ENCODE results near the gene ELOVL2. TPM values are rescaled to one million over a fixed set of nuclear protein-coding genes. Genes with fewer than 3 reads are reported as not detected.

ELOVL2 gene
- polyA plus RNA-seq, 1 experiment: 2.9 TPM

DNA sequence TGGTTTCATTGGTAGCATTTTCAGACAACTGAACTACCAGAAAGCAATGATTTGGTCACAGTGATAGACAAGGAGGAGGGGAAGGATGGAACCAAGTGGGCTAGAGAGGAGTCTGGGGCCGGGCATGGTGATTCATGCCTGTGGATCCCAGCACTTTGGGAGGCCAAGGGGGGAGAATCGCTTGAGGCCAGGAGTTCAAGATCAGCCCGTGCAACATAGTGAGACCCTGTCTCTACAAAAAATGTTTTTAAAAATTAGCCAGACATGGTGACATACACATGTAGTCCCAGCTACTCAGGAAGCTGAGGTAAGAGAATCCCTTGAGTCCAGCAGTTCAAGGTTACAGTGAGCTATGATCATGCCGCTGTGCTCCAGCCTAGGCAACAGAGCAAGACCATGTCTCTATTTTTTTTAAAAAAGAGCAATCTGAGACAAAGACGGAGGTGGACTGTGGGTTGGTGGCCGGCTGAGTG lies 86.7 kb downstream of the ELOVL2 start:
- CTCF ChIA-PET: interaction anchor here (0.9 to 1.6 kb wide), 4 partner anchors 112 to 619 kb away, joined by 3 to 7 read pairs (median 3); no protein-coding TSS in a partner anchor
- POLR2A ChIA-PET: no interaction called here

DNA sequence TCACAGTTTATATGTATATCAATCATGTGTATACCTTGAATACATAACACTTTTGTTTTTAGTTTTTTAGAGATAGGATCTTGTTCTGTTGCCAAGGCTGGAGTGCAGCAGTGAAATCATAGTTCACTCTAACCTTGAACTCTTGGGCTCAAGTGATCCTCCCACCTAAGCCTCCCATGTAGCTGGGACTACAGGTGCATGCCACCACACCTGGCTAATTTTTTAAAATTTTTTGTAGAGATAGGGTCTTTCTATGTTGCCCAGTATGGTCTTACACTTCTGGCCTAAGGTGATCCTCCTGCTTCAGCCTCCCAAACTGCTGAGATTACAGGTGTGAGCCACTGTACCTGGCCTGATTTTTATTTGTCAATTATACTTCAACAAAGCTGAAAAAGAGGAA lies 87.3 kb downstream of the ELOVL2 start:
- no peak for DNase-seq (ENCODE audit: low read depth, low spot score)
- no peaks in the 10 kb centered on the region for H3K27me3 ChIP-seq (ENCODE audit: control insufficient read depth, insufficient read depth, low read length)
- CTCF ChIA-PET: interaction anchor here (0.9 to 1.6 kb wide), 3 partner anchors 112 to 619 kb away, joined by 3 to 7 read pairs (median 3); no protein-coding TSS in a partner anchor
- no peak overlapping the region for H3K27ac ChIP-seq (ENCODE audit: low read depth, low read length)
- POLR2A ChIA-PET: no interaction called here
- H3K4me3 ChIP-seq (ENCODE audit: low read depth, low read length): no peak overlapping the region
- TF ChIP-seq, protein P1, sequence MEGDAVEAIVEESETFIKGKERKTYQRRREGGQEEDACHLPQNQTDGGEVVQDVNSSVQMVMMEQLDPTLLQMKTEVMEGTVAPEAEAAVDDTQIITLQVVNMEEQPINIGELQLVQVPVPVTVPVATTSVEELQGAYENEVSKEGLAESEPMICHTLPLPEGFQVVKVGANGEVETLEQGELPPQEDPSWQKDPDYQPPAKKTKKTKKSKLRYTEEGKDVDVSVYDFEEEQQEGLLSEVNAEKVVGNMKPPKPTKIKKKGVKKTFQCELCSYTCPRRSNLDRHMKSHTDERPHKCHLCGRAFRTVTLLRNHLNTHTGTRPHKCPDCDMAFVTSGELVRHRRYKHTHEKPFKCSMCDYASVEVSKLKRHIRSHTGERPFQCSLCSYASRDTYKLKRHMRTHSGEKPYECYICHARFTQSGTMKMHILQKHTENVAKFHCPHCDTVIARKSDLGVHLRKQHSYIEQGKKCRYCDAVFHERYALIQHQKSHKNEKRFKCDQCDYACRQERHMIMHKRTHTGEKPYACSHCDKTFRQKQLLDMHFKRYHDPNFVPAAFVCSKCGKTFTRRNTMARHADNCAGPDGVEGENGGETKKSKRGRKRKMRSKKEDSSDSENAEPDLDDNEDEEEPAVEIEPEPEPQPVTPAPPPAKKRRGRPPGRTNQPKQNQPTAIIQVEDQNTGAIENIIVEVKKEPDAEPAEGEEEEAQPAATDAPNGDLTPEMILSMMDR (IDR thresholded peaks at IDR 0.05; ENCODE audit: low read depth, low read length): no peak
- H3K9me3 ChIP-seq (ENCODE audit: control insufficient read depth, insufficient read depth, low read length): no peaks in the 10 kb centered on the region

More for the DNA sequence above, 86.7 kb downstream of the ELOVL2 start:
- Histone ChIP-seq H3K27ac (ENCODE audit: low read depth, low read length) (no peak overlapping the region), H3K27me3 (ENCODE audit: control insufficient read depth, insufficient read depth, low read length) (no peaks in the 10 kb centered on the region), H3K4me3 (ENCODE audit: low read depth, low read length) (no peak overlapping the region), H3K9me3 (ENCODE audit: control insufficient read depth, insufficient read depth, low read length) (no peaks in the 10 kb centered on the region)
- DNase-seq (ENCODE audit: low read depth, low spot score): no peak
- TF ChIP-seq, protein P1 (IDR thresholded peaks at IDR 0.05; ENCODE audit: low read depth, low read length): no peak

DNA sequence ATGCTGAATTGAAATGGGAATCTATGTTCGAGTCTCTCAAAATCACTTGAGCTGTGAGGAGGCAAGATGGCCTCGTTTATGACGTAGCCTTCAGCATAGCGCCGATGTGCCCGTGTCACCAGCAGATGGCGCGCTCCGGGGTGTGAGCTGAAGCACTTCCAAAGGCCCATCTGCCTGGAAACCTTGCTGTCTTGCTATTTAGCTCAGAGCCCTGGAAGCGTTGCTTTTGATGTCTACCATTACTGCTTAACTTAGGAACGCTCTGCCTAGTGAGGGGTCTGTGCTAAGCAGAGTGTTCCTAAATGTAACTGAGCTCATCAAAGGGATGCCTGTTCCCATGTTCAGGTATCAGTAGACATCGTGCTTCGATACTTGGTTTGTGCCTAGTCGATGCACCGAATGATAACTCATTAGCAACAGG lies 89.5 kb downstream of the ELOVL2 start:
- H3K27me3 ChIP-seq (ENCODE audit: control insufficient read depth, insufficient read depth, low read length): no peaks in the 10 kb centered on the region
- no peak overlapping the region for H3K4me3 ChIP-seq (ENCODE audit: low read depth, low read length)
- DNase-seq (ENCODE audit: low read depth, low spot score): peak; percentile 58
- TF ChIP-seq, protein P1 (IDR thresholded peaks at IDR 0.05; ENCODE audit: low read depth, low read length): peak; percentile 86
- ChIA-PET CTCF (interaction anchor here (0.6 to 5.6 kb wide), 42 partner anchors 9 to 627 kb away, joined by 3 to 92 read pairs (median 4); no protein-coding TSS in a partner anchor), POLR2A (interaction anchor here (0.6 to 0.7 kb wide), 2 partner anchors 114 to 1337 kb away, joined by 4 to 6 read pairs; no protein-coding TSS in a partner anchor)
- H3K9me3 ChIP-seq (ENCODE audit: control insufficient read depth, insufficient read depth, low read length): no peaks in the 10 kb centered on the region
- no peak overlapping the region for H3K27ac ChIP-seq (ENCODE audit: low read depth, low read length)

DNA sequence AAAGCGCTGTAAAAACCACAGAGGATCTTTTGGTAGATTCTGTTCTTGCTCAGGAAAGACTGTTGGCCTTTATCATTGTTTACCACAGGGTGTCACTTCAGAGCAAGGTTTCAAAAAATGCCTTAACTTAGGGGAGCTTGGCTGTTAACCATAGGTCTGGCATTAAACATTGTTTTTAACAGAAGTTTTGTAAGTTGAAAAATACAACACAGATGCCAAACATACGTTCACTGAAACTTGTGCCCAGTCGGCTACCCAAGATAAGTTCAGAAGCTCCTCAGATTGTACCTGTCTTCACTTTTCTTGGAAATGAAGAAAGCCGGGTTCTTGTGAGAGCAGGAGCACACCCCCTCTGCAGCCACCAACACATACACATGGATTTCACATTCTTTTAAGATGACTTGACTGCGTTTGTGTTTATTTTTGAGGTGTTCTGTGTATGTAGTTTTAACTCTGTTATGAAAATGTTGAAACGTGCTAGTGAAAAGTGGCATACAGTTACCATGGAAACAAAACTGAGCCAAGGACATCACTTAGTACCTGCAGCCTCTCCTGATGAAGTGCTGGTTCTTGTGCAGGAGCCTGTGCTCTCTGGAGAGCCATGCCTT lies 92.3 kb downstream of the ELOVL2 start:
- Histone ChIP-seq H3K27me3 (ENCODE audit: control insufficient read depth, insufficient read depth, low read length) (peaks cover 4% of the 10 kb centered on the region), H3K27ac (ENCODE audit: low read depth, low read length) (no peak overlapping the region), H3K9me3 (ENCODE audit: control insufficient read depth, insufficient read depth, low read length) (no peaks in the 10 kb centered on the region), H3K4me3 (ENCODE audit: low read depth, low read length) (no peak overlapping the region)
- CTCF ChIA-PET: interaction anchor here (0.7 to 5.6 kb wide), 17 partner anchors 9 to 624 kb away, joined by 3 to 80 read pairs (median 4); no protein-coding TSS in a partner anchor
- peak; percentile 77 for DNase-seq (ENCODE audit: low read depth, low spot score)
- POLR2A ChIA-PET: no interaction called here
- TF ChIP-seq, protein P1 (IDR thresholded peaks at IDR 0.05; ENCODE audit: low read depth, low read length): peak; percentile 71

Data from AG04450 (cell line).